GM19328 (cell line): Measurements from ENCODE around the gene HIRA.
"Not testable (repeated sequence)": the region's sequence is repeated elsewhere in the genome, so short reads cannot be mapped to it uniquely, and the experiment has no call there.

Experiments used
- ATAC-seq: cut with Tn5 transposase; IDR thresholded peaks from one replicate; pipeline ENCODE4 v1.9.1; 2021; ENCODE audit warnings: mild to moderate bottlenecking, moderate library complexity; ENCODE audit not compliant: unreplicated experiment

Gene HIRA

DNA sequence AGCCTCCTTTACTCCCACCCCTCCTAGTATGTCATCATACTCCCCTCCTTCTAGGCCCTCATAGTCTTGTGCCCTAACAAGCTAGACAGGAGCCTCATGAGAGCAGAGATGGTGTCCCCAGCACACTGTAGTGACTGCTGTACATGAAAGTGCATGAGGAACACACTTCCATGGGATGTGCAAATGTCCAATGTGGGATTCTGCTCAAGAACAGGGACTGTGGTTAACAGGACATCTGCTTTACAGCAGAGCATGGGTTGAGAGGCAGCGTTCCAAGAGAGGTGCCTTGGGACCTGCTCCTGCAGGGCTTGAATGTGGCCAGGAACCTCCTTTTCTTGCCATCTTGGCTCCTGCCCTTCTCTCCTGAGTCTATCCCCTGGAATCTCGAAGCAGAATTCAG, 45.3 kb downstream of the HIRA start:
- ATAC-seq: no peak

GRCh38 chr22:19385221-19385906, 46.2 kb downstream of the HIRA start:
- ATAC-seq: no peak

GRCh38 chr22:19383292-19383691, 48.2 kb downstream of the HIRA start:
- no peak for ATAC-seq

DNA sequence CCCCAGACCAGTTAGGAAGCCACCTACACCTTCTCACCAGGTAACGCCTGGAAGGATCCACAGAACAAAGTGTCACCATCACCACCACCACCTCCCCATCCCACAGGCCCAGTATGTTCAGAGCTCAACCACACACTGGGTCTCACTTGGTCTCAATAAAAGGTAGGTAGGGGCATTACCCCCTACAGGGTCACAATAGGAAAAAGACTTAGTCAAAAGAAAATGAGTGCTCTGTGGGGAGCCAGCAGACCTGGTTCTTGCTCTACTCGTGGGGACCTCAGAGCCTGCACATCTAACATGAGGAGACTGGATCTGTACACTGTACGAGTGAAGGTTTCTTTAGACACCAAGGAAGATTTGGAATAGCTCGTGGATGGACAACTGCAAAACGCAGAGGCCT, 49.3 kb downstream of the HIRA start:
- ATAC-seq: no peak

DNA sequence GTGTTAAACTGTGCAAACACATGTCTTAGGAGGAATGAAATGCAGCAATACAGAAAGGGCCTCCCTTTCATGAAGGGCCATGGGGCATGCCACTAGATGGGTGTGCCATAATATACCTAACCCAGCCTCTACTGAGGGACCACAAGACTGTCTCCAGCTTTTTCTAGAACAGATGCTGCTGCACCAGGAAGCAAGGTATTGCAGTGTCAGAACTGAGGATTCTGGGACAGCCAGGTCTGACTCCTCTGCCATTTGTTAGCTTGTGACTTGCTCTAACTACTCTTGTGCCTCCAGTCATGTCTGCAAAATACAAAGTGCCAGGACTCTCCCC, 53.2 kb downstream of the HIRA start:
- ATAC-seq: no peak

- ATAC-seq: no peak
Observed at GRCh38 chr22:19377565-19378343, 53.8 kb downstream of the HIRA start.

DNA sequence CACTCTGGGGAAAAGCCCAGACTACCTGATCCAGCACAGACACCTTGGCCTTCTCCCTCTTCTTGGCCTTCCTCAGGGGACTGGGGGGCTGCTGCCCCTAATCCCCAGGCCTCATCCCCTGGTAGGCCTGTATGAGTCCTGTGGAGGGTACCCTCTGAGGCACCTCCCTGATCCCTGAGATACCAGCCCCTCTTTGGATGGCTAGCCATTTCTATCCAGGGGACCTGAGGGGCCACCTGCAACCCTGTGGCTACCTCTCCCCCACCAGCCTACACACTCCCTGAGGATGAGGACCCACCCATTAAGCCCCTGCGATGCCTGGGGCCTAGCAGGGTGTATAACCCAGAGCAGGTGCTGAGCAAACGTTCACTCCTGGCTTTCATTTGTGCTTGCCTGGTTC, 54.6 kb downstream of the HIRA start:
- ATAC-seq: no peak

DNA sequence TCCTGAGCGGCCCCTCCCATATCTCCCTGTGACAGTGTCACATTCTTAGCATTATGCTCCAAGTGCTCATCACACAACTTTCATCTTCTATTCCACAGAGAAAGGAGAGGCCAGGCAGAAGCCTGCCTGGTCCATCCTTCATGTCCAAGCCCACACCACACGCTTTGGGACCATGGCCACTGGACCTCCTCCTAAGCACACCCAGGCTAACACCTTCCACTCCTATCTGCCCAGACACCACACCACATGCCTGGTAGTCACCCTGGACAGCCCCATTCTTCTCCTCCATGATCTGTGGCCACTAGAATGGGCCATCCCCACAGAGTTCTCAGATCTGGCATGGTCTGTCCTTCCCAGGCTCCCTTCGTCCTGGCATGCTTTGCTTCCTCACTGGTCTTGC, 55.3 kb downstream of the HIRA start:
- no peak for ATAC-seq

GRCh38 chr22:19375435-19375834, 56.1 kb downstream of the HIRA start:
- ATAC-seq: no peak

GRCh38 chr22:19374410-19374809, 57.1 kb downstream of the HIRA start:
- no peak for ATAC-seq

GRCh38 chr22:19373450-19373849, 58.1 kb downstream of the HIRA start:
- no peak for ATAC-seq

- ATAC-seq: no peak
Observed at GRCh38 chr22:19371893-19372292, 59.6 kb downstream of the HIRA start.

DNA sequence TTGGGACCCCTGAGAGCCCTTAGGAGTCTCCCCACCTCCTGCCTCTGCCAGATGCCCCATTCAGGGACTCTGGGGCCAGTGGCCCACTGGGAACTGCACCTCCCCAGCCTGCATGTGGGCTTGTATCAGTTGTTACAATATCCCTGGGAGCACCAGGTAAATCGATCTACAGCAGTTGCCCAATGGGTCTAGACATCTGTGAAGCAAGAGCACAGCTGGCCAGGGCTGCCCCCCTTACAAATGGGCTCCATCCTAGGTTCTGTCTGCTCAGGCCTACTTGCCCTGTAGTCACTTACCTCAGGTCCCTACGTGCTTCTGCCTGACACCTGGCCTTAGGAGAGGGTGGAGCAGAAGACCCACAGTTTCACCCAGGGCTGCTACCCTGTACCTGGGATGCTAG, 62.7 kb downstream of the HIRA start:
- no peak for ATAC-seq

GRCh38 chr22:19367763-19368367, 63.7 kb downstream of the HIRA start:
- ATAC-seq: no peak

DNA sequence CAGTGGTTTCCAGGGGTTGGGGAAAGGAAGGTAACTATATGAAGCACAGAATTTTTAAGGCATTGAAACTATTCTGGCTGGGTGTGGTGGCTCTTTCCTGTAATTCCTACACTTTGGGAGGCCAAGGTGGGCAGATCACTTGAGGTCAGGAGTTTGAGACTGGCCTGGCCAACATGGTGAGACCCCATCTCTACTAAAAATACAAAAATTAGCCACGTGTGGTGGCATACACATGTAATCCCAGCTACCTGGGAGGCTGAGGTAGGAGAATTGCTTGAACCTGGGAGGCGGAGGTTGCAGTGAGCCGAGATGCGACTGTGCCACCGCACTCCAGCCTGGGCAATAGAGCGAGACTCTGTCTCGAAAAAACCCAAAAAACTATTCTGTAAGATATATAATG, 68.0 kb downstream of the HIRA start:
- not testable (repeated sequence) for ATAC-seq

- ATAC-seq: no peak
Observed at GRCh38 chr22:19361501-19362103, 69.9 kb downstream of the HIRA start.

DNA sequence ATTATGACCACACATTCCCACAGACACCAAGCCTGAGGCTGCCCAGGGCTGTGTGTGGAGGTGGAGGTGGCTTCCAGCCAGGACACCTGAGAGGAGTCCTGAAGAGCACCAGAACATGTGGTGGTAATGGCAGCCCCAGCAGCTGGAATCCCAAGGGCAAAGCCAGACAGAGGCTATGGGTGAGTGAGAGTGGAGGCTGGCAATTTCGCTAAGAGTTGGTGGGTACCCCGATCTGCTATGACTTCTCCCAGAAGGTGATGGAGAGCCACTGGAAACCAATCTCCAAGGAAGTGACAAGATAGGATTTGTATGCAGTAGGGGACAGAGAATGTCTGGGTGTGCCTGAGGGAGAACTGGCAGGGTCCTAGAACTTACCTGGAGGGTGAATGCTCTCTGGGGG, 70.7 kb downstream of the HIRA start:
- ATAC-seq: no peak

DNA sequence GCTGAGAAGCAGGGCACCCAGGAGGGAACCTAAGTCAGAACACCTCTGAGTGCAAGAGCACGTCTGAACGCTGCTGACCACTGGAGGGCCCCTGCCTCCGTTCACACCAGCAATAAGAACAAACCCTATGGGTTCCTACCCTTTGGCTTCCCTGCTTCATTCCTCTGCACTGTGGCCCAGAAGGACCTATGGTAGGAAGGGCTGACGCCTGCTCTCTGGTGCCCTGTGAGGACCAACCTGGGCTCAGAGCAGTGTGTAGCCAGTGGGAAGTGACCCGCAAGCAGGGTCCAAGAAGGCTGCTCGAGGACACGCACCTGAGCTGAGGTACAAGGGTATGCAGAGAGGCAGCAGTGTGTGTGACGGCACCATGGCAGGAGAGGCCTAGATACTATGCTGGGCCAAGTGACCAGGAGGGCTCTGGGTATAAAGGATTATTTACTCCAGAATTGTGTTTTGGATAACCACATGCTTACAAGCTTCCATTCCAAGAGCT, 71.2 kb downstream of the HIRA start:
- ATAC-seq: no peak

DNA sequence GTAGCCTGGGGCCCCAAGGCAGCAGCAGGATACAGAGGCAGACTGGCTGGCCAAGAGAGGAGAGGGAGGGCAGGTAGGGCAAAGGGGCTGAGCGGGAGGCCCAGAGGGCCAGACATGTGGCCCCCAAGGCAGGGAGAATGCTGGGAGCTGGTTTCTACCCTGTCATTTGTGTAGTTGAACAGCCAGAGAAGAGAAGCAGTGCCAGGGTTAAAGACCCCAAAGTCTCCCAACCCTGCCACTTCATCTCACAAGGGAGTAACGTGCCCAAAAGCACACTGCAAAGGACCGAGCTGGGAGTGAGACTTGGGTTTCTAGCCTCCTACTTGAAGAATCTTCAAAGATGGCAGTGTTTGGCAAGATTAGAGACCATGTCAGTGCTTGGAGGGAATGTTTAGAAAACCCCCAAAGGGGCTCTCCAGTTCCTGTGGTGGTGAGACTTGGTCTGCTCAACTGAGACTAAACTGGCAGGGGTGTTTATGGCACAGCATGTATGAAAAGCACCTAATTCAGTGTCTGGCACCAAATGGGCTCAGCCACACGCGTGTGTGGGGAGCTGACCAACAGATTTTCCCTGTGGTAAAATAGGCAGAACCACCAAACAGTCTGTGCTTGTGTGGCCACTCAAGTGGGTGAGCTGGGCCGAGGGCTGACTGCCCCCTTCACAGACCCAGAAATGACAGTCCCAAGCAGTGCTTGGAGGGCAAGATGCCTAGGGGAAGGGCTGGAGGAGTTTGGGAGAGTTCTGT, 71.8 kb downstream of the HIRA start:
- no peak for ATAC-seq

GRCh38 chr22:19358703-19359553, 72.6 kb downstream of the HIRA start:
- no peak for ATAC-seq
